NCI-H82 (cell line): ENCODE results near the gene BCR.
"Not testable (repeated sequence)": the region's sequence is repeated elsewhere in the genome, so short reads cannot be mapped to it uniquely, and the experiment has no call there.

Experiments used
- DNase-seq: peaks from one replicate; lab custom pipeline; 2025; lab: John Stamatoyannopoulos, UW

Gene BCR

DNA sequence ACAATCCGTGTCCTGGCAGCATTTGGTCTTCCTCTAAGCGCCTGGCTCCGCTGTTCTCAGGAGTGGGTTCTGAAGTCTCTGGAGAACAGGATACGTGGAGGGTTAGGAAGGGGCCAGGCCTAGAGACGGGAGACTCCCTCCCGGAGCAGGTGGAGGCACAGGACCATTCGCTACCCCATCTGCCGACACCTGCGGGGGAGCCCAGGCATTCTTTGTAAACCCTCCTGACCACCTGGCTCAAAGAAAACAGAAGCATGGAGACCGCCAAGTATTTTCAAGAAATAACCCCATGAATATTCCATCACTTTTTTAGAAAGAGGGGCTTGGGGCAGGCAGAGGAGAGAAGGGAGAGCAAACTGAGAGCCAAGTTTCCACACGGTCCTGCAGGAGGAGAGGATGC lies 136.3 kb downstream of the BCR start:
- DNase-seq, result peak; percentile 4

DNA sequence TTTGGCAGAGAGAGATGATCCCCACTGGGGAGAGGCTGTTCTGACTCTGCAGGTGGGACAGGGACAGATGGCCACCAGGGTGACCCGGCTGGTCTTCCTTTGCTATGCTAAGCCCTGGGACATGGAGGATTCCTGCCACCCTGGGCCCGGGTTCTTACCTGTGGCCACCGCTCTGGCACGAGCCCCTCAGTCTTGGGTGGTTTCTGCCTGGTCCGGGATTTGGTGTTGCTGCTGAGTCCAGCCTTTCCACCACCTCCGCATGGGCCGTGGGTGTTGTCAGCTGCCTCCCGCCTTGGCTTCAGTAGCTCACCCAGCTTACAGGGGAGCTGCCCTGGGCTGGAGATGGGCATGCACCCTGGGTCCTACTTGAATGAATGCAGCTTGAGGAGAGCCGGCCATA lies 138.0 kb downstream of the BCR start:
- not testable (repeated sequence) for DNase-seq

- peak; percentile 6 for DNase-seq
Observed at GRCh38 chr22:23322497-23323080, 142.3 kb downstream of the BCR start.

DNA sequence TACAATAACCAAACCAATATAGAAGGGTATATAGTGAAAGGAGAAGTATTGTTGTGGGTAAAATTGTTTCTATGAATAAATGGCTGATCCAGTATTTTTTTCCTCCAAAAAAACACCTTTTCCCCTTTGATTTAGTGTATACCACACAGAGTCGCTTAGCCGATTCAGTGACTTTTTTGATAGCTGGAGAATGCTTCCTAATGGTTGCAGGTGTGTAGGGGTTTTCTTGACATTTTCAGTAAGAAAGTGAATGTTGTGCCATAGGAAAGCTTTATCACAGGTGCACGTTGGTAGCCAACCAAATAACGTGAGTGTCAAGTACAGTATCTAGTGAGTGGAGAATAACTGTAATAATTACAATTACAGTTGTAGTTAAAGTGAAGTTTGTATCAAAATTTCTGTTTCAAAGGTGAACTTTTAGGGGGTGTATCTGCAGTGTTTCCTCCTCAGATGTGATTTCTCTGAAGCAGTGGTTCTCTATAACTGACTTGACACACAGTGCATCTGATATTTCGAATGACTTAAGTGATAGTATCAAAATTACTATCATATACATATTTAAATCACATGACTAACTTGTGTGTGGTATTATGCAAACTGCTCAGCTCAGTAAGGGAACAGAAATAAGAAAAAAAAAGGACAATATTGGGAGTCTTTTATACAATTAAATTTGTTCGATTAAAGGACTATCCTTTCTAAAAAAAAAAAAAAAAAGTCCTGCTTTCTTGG lies 143.8 kb downstream of the BCR start:
- not testable (repeated sequence) for DNase-seq

DNA sequence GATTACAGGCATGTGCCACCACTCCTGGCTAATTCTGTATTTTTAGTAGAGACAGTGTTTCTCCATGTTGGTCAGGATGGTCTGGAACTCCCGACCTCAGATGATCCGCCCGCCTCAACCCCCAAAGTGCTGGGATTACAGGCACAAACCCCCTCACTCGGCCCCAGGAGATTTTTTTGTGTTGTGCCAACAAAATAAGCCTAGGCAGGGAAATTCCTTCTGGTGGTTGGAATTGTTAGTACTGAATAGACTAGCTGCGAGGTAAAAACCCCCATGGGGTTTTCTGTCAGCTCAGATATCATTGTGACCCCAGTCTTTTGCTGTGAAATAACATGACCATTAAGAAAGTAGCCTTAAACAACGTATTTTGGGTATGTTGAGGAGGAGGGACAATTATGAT lies 144.9 kb downstream of the BCR start:
- DNase-seq, result no peak

- not testable (repeated sequence) for DNase-seq
Observed at GRCh38 chr22:23333822-23334221, 153.5 kb downstream of the BCR start.

DNA sequence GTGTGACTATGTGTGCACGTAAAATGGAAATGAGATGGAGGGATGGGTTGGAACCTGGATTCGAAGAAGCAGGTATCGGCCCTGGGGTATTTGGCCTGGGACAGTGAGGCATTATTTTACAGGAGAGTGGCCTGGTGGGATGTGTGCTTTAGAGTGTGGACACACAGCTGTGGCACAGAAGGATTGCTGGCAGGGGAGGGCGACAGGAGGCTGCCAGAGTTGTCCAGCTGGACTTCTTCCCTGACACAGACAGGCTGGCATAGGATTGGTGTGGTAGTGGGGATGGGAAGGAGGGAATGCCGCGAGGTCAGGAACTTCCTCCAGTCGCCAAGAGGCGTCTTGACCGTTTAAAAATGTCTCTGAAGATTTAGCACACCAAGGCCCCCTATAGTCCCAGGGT lies 157.4 kb downstream of the BCR start:
- DNase-seq, result not testable (repeated sequence)

- DNase-seq, result not testable (repeated sequence)
Observed at GRCh38 chr22:23341942-23342695, 161.8 kb downstream of the BCR start.

- no peak for DNase-seq
Observed at GRCh38 chr22:23351321-23351720, 171.0 kb downstream of the BCR start.

DNA sequence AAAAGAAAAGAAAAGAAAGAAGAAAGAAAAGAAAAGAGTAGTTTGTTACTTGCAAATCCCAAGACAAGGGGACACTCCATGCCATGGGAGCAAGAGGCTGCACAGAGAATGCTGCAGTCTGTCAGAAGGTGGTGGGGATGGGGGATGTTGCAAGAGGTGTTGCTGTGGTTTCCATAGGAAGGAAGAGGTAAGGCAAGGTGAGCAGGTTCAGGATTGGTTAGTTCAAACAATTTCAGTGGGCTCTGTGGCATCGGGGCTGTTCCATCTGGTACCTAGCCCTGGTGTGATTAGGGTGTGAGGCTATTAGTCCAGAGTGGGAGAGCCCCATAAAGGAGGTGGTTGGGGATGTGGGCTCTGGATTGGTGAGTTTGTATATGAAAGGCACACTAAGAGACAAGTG lies 172.7 kb downstream of the BCR start:
- DNase-seq, result no peak

- DNase-seq, result no peak
Observed at GRCh38 chr22:23353696-23354095, 173.4 kb downstream of the BCR start.

- DNase-seq, result no peak
Observed at GRCh38 chr22:23356094-23356493, 175.8 kb downstream of the BCR start.

- no peak for DNase-seq
Observed at GRCh38 chr22:23357053-23357452, 176.7 kb downstream of the BCR start.

GRCh38 chr22:23359583-23360123 lies 179.3 kb downstream of the BCR start:
- DNase-seq, result no peak

- DNase-seq, result no peak
Observed at GRCh38 chr22:23361676-23362075, 181.4 kb downstream of the BCR start.

DNA sequence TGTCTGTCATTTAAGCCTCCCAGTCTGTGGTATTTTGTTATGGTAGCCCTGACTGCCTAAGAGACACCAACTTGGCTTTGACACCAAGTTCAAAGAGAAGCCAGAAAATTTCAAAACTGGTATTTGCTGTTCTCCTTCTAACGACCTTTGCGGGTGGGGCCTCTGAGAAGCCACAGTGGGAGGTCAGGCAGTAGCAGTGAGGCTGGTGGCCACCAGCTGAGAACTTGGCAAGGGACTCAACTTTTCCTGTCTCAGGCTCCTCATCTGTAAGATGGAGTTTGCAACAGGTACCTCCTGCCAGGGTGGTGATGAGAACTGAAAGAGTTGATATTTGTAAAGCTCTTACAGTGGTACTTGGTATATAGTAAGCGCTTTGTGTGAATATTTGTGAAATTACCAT lies 183.4 kb downstream of the BCR start:
- DNase-seq, result no peak

GRCh38 chr22:23364389-23364788 lies 184.1 kb downstream of the BCR start:
- DNase-seq, result no peak

DNA sequence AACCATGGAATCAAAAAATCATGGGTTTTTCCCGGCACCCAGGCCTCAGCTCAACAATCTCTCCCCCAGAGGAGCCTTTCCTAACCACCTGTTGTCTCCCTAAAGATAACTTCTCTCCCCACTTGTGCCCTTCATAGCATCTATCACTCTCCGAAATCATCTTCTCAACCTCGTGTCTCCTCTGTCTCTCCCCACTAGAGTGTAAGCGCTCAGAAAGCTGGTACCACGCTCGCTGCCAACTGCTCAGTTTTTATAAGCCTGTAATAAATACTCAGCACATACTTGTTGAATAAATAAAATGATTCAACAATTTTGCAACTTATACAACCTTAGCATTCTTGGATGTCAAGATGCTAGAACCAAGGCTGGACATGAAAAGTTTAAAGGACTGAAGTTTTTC lies 185.2 kb downstream of the BCR start:
- DNase-seq, result no peak

GRCh38 chr22:23365961-23366360 lies 185.7 kb downstream of the BCR start:
- DNase-seq, result no peak

DNA sequence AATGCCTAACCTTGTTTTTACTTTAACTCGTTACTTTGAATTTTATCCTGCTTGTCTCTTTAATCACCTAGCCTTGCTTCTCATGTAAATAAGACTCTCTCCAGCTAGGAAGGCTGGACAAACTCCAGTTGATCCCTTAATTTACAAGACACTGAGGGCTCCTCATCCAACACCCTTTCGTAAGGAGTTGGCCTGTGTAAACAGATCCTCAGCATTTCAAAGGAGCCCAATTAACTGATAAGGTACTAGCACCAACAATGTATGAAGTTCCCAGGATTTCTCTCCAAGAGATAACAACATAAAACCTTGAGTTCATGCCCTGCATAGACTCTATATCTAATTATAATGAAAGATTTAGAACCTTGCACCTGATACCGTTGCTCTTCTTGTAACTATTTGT lies 186.9 kb downstream of the BCR start:
- not testable (repeated sequence) for DNase-seq
